Panc1 (cell line): ENCODE measurements around the gene MICALL2. TPM values are rescaled to one million over a fixed set of nuclear protein-coding genes. Genes with fewer than 3 reads are reported as not detected.

Source experiments
- ATAC-seq: fragments of 200-7000 bp; cut with Tn5 transposase; 2 replicates; pipeline ENCODE4 v1.9.1; 2020; ENCODE audit warnings: mild to moderate bottlenecking, moderate library complexity
- BruUV-seq: library from RNA; stranded (reverse); fragments of 400-500 nt; replicated peaks from 2 replicates; lab custom pipeline; 2021; lab: Mats Ljungman, UMichigan
- CTCF ChIA-PET: fragments of 300-600 bp; sonication (Branson Sonifier 250); formaldehyde crosslinking; loops from one replicate; lab custom pipeline; 2022; ENCODE audit warnings: antibody characterized with exemption; lab: Charles Lee
- POLR2A ChIA-PET: fragments of 300-600 bp; sonication (Branson Sonifier 250); formaldehyde crosslinking; loops from one replicate; lab custom pipeline; 2022; ENCODE audit warnings: antibody characterized with exemption; lab: Charles Lee
- DNase-seq: peaks from one replicate; pipeline ENCODE4 v3.0.0-alpha.2; 2010; ENCODE audit warnings: low read depth, low spot score
- H3K27ac ChIP-seq: 2 replicates; pipeline ENCODE4 v1.5.1; 2011; ENCODE audit warnings: mild to moderate bottlenecking, low read length, inconsistent platforms
- H3K27me3 ChIP-seq: fragments of 200-500 bp; sonication (Bioruptor generic); 2 replicates; pipeline ENCODE4 v1.6.0; 2014; ENCODE audit warnings: low read length, inconsistent platforms; ENCODE audit not compliant: control insufficient read depth, insufficient read depth
- H3K36me3 ChIP-seq: fragments of 200-500 bp; sonication (Bioruptor generic); 2 replicates; pipeline ENCODE4 v1.5.1; 2014; ENCODE audit warnings: inconsistent platforms, mild to moderate bottlenecking, low read length, moderate library complexity; ENCODE audit not compliant: control insufficient read depth, insufficient read depth
- H3K4me1 ChIP-seq: 2 replicates; pipeline ENCODE4 v1.5.1; 2011; ENCODE audit warnings: inconsistent platforms, mild to moderate bottlenecking, low read length, moderate library complexity; ENCODE audit not compliant: control insufficient read depth, insufficient read depth
- H3K4me3 ChIP-seq, 2 experiments: 2 replicates each; pipeline ENCODE4 v1.5.1; 2011 to 2012; ENCODE audit warnings: low read depth in 2 of 2, low read length in 2 of 2, mild to moderate bottlenecking in 2 of 2, inconsistent platforms in 1 of 2, moderate library complexity in 1 of 2
- H3K9me3 ChIP-seq: fragments of 200-500 bp; sonication (Bioruptor generic); 2 replicates; pipeline ENCODE4 v1.5.1; 2014; ENCODE audit warnings: low read depth, mild to moderate bottlenecking, inconsistent platforms, low read length, moderate library complexity; ENCODE audit not compliant: control insufficient read depth, insufficient read depth
- POLR2AphosphoS5 ChIP-seq: IDR thresholded peaks from 2 replicates; pipeline ENCODE4 v1.6.1; 2012; ENCODE audit warnings: mild to moderate bottlenecking, low read depth, low read length, moderate library complexity
- SIN3A ChIP-seq: IDR thresholded peaks from 2 replicates; pipeline ENCODE4 v1.6.1; 2012; ENCODE audit warnings: low read depth, mild to moderate bottlenecking, low read length, moderate library complexity, borderline replicate concordance; ENCODE audit not compliant: insufficient read depth
- TCF7L2 ChIP-seq: IDR thresholded peaks from 2 replicates; pipeline ENCODE4 v1.6.1; 2011; ENCODE audit warnings: mild to moderate bottlenecking, low read depth, low read length, inconsistent platforms
- in situ Hi-C: cut with HindIII; loops from 2 replicates; pipeline ENCODE4 v1.10.0; 2016; ENCODE audit warnings: low sequenced_read_pairs, low pct_unique_long_range_greater_than_20kb
- intact Hi-C: fragments of 100-400 bp; cut with micrococcal nuclease; formaldehyde crosslinking; loops from one replicate; pipeline ENCODE4 v1.10.0; 2022; ENCODE audit not compliant: unreplicated experiment
- total RNA-seq: library from RNA; stranded (reverse); gene quantifications from one replicate; pipeline ENCODE4 v1.2.1, GENCODE V29; 2021; ENCODE audit not compliant: unreplicated experiment
- TF ChIP-seq, protein P1 (sequence below), 2 experiments: IDR thresholded peaks; 2 replicates each; pipeline ENCODE4 v1.6.1; 2011 to 2012; ENCODE audit warnings: low read depth in 2 of 2, control low read depth in 1 of 2, low read length in 1 of 2, mild to moderate bottlenecking in 1 of 2, moderate library complexity in 1 of 2; ENCODE audit not compliant: insufficient read depth in 1 of 2
- TF ChIP-seq, protein P2 (sequence below): fragments of 450-650 bp; IDR thresholded peaks from 2 replicates; pipeline ENCODE4 v1.5.1; 2017; ENCODE audit warnings: mild to moderate bottlenecking

MICALL2 gene
- total RNA-seq, 1 experiment from 2014 or later = 144 TPM

DNA sequence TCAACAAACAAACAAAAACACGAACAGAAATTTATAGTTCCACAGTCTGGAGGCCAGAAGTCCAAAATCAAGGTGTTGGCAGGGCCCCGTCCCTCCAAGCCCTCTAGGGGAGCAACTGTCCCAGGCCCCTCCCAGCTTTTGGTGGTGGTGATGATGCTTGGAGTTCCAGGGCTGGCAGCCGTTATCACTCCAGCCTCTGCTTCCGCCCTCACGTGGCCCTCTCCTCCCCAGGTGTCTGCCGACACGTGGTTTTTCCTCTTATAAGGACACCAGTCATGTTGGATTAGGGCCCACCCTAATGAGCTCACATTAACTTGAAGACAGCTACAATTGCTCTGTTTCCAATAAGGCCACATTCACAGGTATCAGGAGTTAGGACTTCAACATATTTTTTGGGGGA is 49.7 kb downstream of the MICALL2 start:
- no peaks in the 10 kb centered on the region for H3K9me3 ChIP-seq
- H3K27ac ChIP-seq = no peak overlapping the region
- H3K4me3 ChIP-seq = no peak overlapping the region
- POLR2A ChIA-PET = interaction anchor here (0.7 kb wide), 1 partner anchor 273 kb away, joined by 6 read pairs; no protein-coding TSS in a partner anchor
- ATAC-seq (no peak), DNase-seq (no peak)
- TF ChIP-seq, protein P1, sequence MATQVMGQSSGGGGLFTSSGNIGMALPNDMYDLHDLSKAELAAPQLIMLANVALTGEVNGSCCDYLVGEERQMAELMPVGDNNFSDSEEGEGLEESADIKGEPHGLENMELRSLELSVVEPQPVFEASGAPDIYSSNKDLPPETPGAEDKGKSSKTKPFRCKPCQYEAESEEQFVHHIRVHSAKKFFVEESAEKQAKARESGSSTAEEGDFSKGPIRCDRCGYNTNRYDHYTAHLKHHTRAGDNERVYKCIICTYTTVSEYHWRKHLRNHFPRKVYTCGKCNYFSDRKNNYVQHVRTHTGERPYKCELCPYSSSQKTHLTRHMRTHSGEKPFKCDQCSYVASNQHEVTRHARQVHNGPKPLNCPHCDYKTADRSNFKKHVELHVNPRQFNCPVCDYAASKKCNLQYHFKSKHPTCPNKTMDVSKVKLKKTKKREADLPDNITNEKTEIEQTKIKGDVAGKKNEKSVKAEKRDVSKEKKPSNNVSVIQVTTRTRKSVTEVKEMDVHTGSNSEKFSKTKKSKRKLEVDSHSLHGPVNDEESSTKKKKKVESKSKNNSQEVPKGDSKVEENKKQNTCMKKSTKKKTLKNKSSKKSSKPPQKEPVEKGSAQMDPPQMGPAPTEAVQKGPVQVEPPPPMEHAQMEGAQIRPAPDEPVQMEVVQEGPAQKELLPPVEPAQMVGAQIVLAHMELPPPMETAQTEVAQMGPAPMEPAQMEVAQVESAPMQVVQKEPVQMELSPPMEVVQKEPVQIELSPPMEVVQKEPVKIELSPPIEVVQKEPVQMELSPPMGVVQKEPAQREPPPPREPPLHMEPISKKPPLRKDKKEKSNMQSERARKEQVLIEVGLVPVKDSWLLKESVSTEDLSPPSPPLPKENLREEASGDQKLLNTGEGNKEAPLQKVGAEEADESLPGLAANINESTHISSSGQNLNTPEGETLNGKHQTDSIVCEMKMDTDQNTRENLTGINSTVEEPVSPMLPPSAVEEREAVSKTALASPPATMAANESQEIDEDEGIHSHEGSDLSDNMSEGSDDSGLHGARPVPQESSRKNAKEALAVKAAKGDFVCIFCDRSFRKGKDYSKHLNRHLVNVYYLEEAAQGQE (IDR thresholded peaks at IDR 0.05; ENCODE audit: insufficient read depth in 1 of 2, low read depth in 2 of 2, low read length in 1 of 2) = no peak
- TF ChIP-seq SIN3A (no peak), TCF7L2 (no peak), POLR2AphosphoS5 (no peak)
- TF ChIP-seq, protein P2, sequence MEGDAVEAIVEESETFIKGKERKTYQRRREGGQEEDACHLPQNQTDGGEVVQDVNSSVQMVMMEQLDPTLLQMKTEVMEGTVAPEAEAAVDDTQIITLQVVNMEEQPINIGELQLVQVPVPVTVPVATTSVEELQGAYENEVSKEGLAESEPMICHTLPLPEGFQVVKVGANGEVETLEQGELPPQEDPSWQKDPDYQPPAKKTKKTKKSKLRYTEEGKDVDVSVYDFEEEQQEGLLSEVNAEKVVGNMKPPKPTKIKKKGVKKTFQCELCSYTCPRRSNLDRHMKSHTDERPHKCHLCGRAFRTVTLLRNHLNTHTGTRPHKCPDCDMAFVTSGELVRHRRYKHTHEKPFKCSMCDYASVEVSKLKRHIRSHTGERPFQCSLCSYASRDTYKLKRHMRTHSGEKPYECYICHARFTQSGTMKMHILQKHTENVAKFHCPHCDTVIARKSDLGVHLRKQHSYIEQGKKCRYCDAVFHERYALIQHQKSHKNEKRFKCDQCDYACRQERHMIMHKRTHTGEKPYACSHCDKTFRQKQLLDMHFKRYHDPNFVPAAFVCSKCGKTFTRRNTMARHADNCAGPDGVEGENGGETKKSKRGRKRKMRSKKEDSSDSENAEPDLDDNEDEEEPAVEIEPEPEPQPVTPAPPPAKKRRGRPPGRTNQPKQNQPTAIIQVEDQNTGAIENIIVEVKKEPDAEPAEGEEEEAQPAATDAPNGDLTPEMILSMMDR = no peak
- intact Hi-C loops = no loop called here
- no peaks in the 10 kb centered on the region for H3K36me3 ChIP-seq
- H3K4me1 ChIP-seq = no peaks in the 10 kb centered on the region
- in situ Hi-C loops = no loop called here
- H3K27me3 ChIP-seq = no peaks in the 10 kb centered on the region
- CTCF ChIA-PET = interaction anchor here (0.6 to 0.9 kb wide), 3 partner anchors 168 to 203 kb away, joined by 3 to 4 read pairs (median 4); no protein-coding TSS in a partner anchor
- no TSS peak for BruUV-seq

DNA sequence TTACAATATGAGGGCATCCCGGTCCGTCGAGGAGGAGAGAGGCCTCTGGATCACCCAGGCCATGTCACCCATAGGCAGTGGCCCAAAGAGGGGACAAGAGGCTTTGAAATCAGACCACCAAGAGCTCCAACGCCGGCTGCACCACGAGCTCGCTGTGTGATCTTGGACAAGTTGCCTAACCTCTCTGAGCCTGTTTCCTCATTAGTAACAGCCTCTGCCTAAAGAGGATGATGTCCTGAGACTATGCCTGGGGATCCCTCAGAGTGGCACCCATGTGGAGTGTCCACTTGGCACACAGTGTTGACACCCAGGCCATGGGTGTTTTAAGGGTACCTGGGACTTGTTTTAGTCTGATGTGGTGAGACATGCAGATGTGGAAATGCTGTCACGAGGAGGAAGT is 50.8 kb downstream of the MICALL2 start:
- BruUV-seq = no TSS peak
- Histone ChIP-seq H3K27me3 (peaks cover 6% of the 10 kb centered on the region), H3K36me3 (no peaks in the 10 kb centered on the region), H3K4me3 (no peak overlapping the region), H3K27ac (no peak overlapping the region), H3K9me3 (no peaks in the 10 kb centered on the region), H3K4me1 (peaks cover 10% of the 10 kb centered on the region)
- TF ChIP-seq, protein P1 (IDR thresholded peaks at IDR 0.05; ENCODE audit: insufficient read depth in 1 of 2, low read depth in 2 of 2, low read length in 1 of 2) = no peak
- no peak for TF ChIP-seq SIN3A
- TF ChIP-seq POLR2AphosphoS5 = no peak
- TF ChIP-seq, protein P2 = no peak
- TF ChIP-seq TCF7L2 = no peak
- intact Hi-C loops = no loop called here
- POLR2A ChIA-PET = no interaction called here
- CTCF ChIA-PET = no interaction called here
- in situ Hi-C loops = no loop called here
- DNase-seq = no peak
- no peak for ATAC-seq
